ENCODE measurements around the gene CLIC3.

Gene CLIC3

GRCh38 chr9:137030538-137031527 lies 34.5 kb upstream of the CLIC3 start:
- DNase-seq: no peak

- DNase-seq: no peak
These were observed 33.6 kb upstream of the CLIC3 start for GRCh38 chr9:137030006-137030405.

- DNase-seq: peak; percentile 38
These were observed 32.9 kb upstream of the CLIC3 start for GRCh38 chr9:137029058-137029936.

GRCh38 chr9:137028263-137029057 lies 32.1 kb upstream of the CLIC3 start:
- peak; percentile 69 for DNase-seq

- DNase-seq: no peak
These were observed 31.2 kb upstream of the CLIC3 start, which contains the start of gene ABCA2 for GRCh38 chr9:137027369-137028262. Gene ABCA2, minus strand, starts transcription at chr9:137028237. Its CDS starts 97 bp downstream, at chr9:137028140.

GRCh38 chr9:137026828-137027227 lies 30.5 kb upstream of the CLIC3 start:
- no peak for DNase-seq

- DNase-seq: no peak
These were observed 30.0 kb upstream of the CLIC3 start for GRCh38 chr9:137026384-137026783.

- DNase-seq: peak; percentile 80
These were observed 29.2 kb upstream of the CLIC3 start for GRCh38 chr9:137025517-137025966.

GRCh38 chr9:137023583-137023991 lies 27.2 kb upstream of the CLIC3 start:
- DNase-seq: no peak

GRCh38 chr9:137023157-137023556 lies 26.8 kb upstream of the CLIC3 start:
- DNase-seq: no peak

- DNase-seq: no peak
These were observed 26.3 kb upstream of the CLIC3 start for GRCh38 chr9:137022662-137023008.

- DNase-seq: peak; percentile 85
These were observed 25.8 kb upstream of the CLIC3 start for GRCh38 chr9:137021979-137022661.

GRCh38 chr9:137021568-137021978 lies 25.2 kb upstream of the CLIC3 start:
- DNase-seq: no peak

GRCh38 chr9:137020771-137021567 lies 24.6 kb upstream of the CLIC3 start:
- no peak for DNase-seq

GRCh38 chr9:137019891-137020683 lies 23.7 kb upstream of the CLIC3 start:
- no peak for DNase-seq

- DNase-seq: no peak
These were observed 22.6 kb upstream of the CLIC3 start for GRCh38 chr9:137018761-137019559.

GRCh38 chr9:137017791-137018497 lies 21.6 kb upstream of the CLIC3 start:
- no peak for DNase-seq

GRCh38 chr9:137017071-137017470 lies 20.7 kb upstream of the CLIC3 start:
- DNase-seq: no peak

All from NCI-H774 (cell line).